GM12892 (cell line): ENCODE measurements around the gene SMIM1.

Experiments used
- POLR2A ChIP-seq: IDR thresholded peaks from 2 replicates; pipeline ENCODE4 v1.6.1; 2011; ENCODE audit warnings: low read depth, low read length, control low read depth
- POLR2AphosphoS5 ChIP-seq: IDR thresholded peaks from 2 replicates; pipeline ENCODE4 v1.6.1; 2011; ENCODE audit warnings: low read depth, low read length, control low read depth

DNA sequence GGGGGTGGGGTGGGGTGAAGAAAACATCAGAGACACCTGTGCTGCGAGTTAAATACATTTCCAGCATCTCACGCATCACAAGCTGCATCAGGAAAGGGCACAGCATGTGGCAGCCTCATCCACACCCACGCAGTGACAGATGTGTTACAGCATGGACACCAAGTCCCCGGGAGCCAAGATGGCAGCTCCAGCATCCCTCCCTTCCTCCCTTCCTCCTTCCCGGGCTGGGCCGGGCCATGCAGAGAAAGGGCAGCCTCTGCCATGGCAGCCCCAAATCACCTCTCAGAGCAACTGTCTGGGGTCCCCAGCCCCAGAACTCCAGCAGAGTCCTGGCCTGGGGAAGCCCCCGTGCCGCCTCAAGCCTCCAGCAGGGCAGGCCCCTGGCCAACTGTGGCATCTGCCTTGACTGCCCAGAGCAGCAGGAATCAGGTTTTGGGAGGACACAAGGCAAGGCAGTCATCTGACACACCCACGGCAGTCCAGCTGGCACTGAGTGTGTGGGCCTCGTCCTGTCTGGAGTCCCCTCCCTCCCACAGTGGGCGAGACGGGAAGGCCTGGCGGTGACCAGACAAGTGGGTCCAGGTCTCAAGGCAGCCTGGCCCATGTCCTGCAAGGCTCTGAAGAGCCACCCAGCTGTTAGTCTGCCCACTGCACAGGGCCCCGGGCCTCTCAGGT is 6.2 kb downstream of the SMIM1 start:
- TF ChIP-seq POLR2AphosphoS5 (no peak), POLR2A (no peak)
